Smooth muscle cell (in vitro differentiated cells): Measurements from ENCODE around the gene ZNF446. TPM values are rescaled to one million over a fixed set of nuclear protein-coding genes. Genes with fewer than 3 reads are reported as not detected.
A peak's percentile ranks its signal among the peaks of the same experiment; 100 is the strongest.

ENCODE experiments used
- DNase-seq: peaks from one replicate; lab custom pipeline; 2025; ENCODE audit not compliant: unreplicated experiment; lab: John Stamatoyannopoulos, UW
- H2AFZ ChIP-seq: fragments of 200-600 bp; sonication (generic); 2 replicates; pipeline ENCODE4 v1.6.0; 2016; ENCODE audit warnings: antibody characterized with exemption, low read depth, mild to moderate bottlenecking
- H3F3A ChIP-seq: fragments of 200-600 bp; sonication (generic); 2 replicates; pipeline ENCODE4 v1.6.0; 2017; ENCODE audit warnings: antibody characterized with exemption, low read depth
- H3K27ac ChIP-seq: fragments of 200-600 bp; sonication (generic); 2 replicates; pipeline ENCODE4 v1.5.1; 2016; ENCODE audit warnings: low read depth, mild to moderate bottlenecking
- H3K27me3 ChIP-seq: fragments of 200-600 bp; sonication (generic); 2 replicates; pipeline ENCODE4 v1.6.1; 2016; ENCODE audit warnings: low read depth, mild to moderate bottlenecking
- H3K36me3 ChIP-seq: fragments of 200-600 bp; sonication (generic); 2 replicates; pipeline ENCODE4 v1.5.1; 2016; ENCODE audit warnings: low read depth
- H3K4me1 ChIP-seq: fragments of 200-600 bp; sonication (generic); 2 replicates; pipeline ENCODE4 v1.5.1; 2016; ENCODE audit warnings: low read depth
- H3K4me2 ChIP-seq: fragments of 200-600 bp; sonication (generic); 2 replicates; pipeline ENCODE4 v1.6.0; 2016; ENCODE audit warnings: mild to moderate bottlenecking
- H3K4me3 ChIP-seq: fragments of 200-600 bp; sonication (generic); 2 replicates; pipeline ENCODE4 v1.5.1; 2016; ENCODE audit warnings: mild to moderate bottlenecking
- H3K79me2 ChIP-seq: fragments of 200-600 bp; sonication (generic); 2 replicates; pipeline ENCODE4 v1.6.0; 2016; ENCODE audit warnings: low read depth, mild to moderate bottlenecking
- H3K9ac ChIP-seq: fragments of 200-600 bp; sonication (generic); 2 replicates; pipeline ENCODE4 v1.6.0; 2016; ENCODE audit warnings: low read depth
- H3K9me3 ChIP-seq: fragments of 200-600 bp; sonication (generic); replicated peaks from 2 replicates; pipeline ENCODE4 v1.5.1; 2016; ENCODE audit warnings: low read depth
- H4K20me1 ChIP-seq: fragments of 200-600 bp; sonication (generic); 2 replicates; pipeline ENCODE4 v1.6.0; 2016; ENCODE audit warnings: low read depth
- WGBS: methylation state at CpG from one replicate; pipeline ENCODE4 v1.1.7; 2016; ENCODE audit warnings: low lambda C conversion rate; 5-methylcytosine and 5-hydroxymethylcytosine counted together
- polyA plus RNA-seq: library from polyadenylated mRNA; unstranded; fragments of >200 nt; fragmentation: Nextera tagmentation; extraction: Ambion mirVana; gene quantifications from 2 replicates; pipeline ENCODE4 v1.2.1, GENCODE V29; 2016
- total RNA-seq: library from RNA; depleted of rRNA; stranded (reverse); fragments of >200 nt; gene quantifications from 2 replicates; pipeline ENCODE4 v1.2.3, GENCODE V29; 2014
- TF ChIP-seq, protein P1 (sequence below): fragments of 200-600 bp; sonication (generic); IDR thresholded peaks from 2 replicates; pipeline ENCODE4 v1.5.1; 2017; ENCODE audit warnings: borderline replicate concordance, mild to moderate bottlenecking, antibody characterized with exemption; ENCODE audit not compliant: insufficient read depth, poor library complexity, severe bottlenecking

The ZNF446 gene
- total and polyA plus RNA-seq, 2 experiments from 2014 or later, result 9.0 to 9.5 TPM

DNA sequence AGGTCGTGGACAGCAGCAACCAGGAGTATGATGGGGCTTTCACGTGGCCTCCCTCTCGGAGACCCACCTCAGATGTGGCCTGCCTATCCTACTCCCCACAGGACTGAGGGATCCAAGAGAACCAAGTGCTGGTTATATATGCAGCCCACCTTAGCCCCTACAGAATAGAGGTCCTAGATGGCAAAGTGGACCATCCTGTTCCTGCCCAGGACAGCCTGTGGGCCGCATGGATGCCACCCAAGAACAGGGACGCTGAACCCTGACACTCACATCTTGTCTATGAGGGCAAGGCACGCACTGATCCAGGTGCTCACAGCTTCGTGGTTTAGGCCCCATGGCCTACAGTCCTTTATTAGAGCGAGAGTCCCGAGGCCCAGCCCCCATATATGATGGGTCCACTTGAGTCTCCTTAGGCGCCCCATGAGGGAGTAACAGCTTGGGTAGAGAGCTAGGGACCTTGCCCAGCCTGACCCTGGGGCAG, 37.1 kb downstream of the ZNF446 start:
- H3K9ac ChIP-seq, result no peak overlapping the region
- H2AFZ ChIP-seq, result no peak overlapping the region
- H4K20me1 ChIP-seq, result peaks cover 3% of the 10 kb centered on the region
- H3K4me1 ChIP-seq, result peaks cover 4% of the 10 kb centered on the region
- H3F3A ChIP-seq, result no peaks in the 10 kb centered on the region
- no peaks in the 10 kb centered on the region for H3K27me3 ChIP-seq
- peaks cover 40% of the 10 kb centered on the region for H3K79me2 ChIP-seq
- H3K27ac ChIP-seq, result peak overlapping the region; percentile 28
- no peak for DNase-seq
- no peaks in the 10 kb centered on the region for H3K36me3 ChIP-seq
- 97% methylated on average over 10 of the region's 10 CpGs for WGBS
- no peak overlapping the region for H3K4me3 ChIP-seq
- peak overlapping the region; percentile 87 for H3K4me2 ChIP-seq
- H3K9me3 ChIP-seq, result no peaks in the 10 kb centered on the region
- TF ChIP-seq, protein P1, sequence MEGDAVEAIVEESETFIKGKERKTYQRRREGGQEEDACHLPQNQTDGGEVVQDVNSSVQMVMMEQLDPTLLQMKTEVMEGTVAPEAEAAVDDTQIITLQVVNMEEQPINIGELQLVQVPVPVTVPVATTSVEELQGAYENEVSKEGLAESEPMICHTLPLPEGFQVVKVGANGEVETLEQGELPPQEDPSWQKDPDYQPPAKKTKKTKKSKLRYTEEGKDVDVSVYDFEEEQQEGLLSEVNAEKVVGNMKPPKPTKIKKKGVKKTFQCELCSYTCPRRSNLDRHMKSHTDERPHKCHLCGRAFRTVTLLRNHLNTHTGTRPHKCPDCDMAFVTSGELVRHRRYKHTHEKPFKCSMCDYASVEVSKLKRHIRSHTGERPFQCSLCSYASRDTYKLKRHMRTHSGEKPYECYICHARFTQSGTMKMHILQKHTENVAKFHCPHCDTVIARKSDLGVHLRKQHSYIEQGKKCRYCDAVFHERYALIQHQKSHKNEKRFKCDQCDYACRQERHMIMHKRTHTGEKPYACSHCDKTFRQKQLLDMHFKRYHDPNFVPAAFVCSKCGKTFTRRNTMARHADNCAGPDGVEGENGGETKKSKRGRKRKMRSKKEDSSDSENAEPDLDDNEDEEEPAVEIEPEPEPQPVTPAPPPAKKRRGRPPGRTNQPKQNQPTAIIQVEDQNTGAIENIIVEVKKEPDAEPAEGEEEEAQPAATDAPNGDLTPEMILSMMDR, result no peak

DNA sequence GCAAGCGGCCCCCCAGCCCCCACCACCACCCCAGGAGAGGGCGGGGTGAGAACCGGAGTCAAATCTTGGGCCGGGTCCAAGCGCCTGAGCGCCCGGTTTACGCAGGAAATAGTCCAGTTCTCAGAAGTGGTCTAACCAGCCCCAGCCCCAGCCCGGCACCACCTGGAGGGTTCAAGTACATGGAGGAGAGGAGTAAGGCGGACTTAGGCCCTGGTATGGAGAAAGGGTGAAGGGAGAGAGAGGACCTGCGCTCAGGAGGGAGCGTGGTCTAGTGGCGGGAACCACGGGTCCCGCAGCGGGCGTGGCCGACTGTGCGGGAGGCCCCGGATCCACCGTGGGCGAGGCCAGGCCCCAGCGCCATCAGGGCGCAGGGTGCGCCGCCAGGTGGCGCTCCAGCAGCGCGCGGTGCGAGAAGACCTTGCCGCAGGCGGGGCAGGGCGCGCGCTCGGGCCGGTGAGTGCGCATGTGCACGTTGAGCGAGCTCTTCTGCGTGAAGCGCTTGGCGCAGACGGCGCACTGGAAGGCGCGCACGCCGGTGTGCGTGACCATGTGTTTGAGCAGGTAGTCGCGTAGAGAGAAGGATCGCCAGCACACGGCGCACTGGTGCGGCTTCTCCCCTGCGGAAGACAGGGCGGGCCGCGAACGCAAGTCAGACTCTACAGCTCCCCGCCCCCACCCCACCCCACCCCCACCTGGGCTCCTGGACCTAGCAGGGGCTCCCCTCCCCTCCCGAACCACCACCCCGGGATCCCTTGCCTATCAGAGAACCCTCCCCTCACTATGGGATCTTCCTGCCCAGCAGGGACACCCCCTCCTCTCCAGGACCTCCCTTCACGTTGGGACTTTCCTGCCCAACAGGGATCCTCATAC, 37.8 kb downstream of the ZNF446 start:
- TF ChIP-seq, protein P1, result peak; percentile 92
- no peaks in the 10 kb centered on the region for H3K9me3 ChIP-seq
- peaks cover 4% of the 10 kb centered on the region for H3K4me1 ChIP-seq
- no peaks in the 10 kb centered on the region for H3F3A ChIP-seq
- no peaks in the 10 kb centered on the region for H3K36me3 ChIP-seq
- H3K27me3 ChIP-seq, result no peaks in the 10 kb centered on the region
- peak overlapping the region; percentile 87 for H3K4me2 ChIP-seq
- peaks cover 4% of the 10 kb centered on the region for H4K20me1 ChIP-seq
- H3K79me2 ChIP-seq, result peaks cover 46% of the 10 kb centered on the region
- H3K9ac ChIP-seq, result no peak overlapping the region
- peak overlapping the region; percentile 28 for H3K27ac ChIP-seq
- WGBS, result 19% methylated on average over 55 of the region's 66 CpGs
- no peak overlapping the region for H2AFZ ChIP-seq
- peak overlapping the region; percentile 49 for H3K4me3 ChIP-seq
- peak; percentile 70 for DNase-seq

GRCh38 chr19:58514564-58515022, 38.4 kb downstream of the ZNF446 start:
- Histone ChIP-seq H3K27ac (no peak overlapping the region), H3F3A (no peaks in the 10 kb centered on the region), H2AFZ (no peak overlapping the region), H3K4me1 (peaks cover 4% of the 10 kb centered on the region), H4K20me1 (peaks cover 4% of the 10 kb centered on the region), H3K4me2 (peak overlapping the region; percentile 87), H3K36me3 (no peaks in the 10 kb centered on the region), H3K9ac (no peak overlapping the region), H3K79me2 (peaks cover 46% of the 10 kb centered on the region), H3K27me3 (no peaks in the 10 kb centered on the region), H3K4me3 (peak overlapping the region; percentile 49), H3K9me3 (no peaks in the 10 kb centered on the region)
- TF ChIP-seq, protein P1, result no peak
- WGBS, result 80% methylated on average over 3 of the region's 3 CpGs
- no peak for DNase-seq
